ENCODE data around the gene AMOTL2.
A peak's percentile ranks its signal among the peaks of the same experiment; 100 is the strongest.

Gene AMOTL2

DNA sequence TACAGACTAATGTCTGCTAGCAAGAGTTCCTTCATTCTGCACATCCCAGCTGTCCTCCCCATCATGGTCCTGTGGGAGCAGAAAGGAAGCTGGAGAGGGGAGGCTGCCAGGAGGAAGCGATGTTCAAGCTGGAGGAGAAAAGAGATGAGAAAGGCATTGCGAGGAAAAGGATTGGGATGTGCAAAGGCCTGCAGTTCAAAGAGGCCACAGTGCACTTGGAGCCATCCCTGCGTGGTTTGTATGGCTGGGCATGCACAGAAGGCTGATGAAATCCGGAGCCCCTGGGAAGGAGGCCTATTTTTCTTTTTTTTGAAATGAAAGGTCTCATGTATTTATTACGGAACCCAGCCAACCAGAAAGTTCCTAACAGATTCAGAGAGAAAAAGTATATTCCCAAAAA, 22.8 kb downstream of the AMOTL2 start:
- no peak for DNase-seq

DNA sequence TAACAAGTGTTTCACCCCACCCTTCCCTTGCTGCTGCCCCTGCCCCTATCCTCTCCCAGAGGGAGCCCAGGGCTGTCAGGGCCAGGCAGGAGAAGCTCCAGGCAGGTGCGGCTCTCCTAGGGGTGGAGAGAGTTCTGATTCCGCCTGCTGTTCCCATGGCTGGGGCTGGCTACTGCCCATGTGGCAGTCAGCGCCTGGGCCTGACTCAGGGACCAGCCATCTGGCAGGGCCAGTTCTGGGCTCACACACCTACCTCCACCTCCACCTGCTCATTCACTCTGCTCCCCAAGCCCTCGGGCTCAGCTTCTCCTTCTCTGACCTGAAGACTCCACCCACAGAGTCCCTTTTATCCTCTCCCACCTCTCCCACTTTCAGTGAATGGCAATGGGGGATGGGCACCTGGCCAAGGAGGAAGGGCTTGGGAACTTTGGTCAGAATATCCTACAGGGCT, 23.4 kb downstream of the AMOTL2 start:
- DNase-seq = no peak

DNA sequence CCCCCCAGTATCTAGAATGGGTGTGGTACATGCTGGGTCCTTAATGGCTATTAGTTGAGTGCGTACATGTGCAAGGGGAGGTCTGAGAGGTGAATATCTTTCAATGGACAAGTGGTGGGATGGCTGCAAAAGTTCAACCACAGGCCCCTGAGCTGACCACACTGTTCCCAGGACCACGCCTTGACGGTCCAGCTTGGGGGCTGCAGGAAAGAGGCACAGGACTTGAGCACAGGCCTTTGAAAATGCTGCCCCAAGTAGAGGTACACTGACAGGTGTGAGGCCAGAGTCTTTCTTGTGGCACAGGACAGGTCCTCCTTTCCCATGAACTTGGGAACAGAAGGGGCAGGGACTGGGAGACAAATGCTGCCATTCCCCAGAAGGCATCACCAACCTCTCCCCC, 24.0 kb downstream of the AMOTL2 start:
- no peak for DNase-seq

DNA sequence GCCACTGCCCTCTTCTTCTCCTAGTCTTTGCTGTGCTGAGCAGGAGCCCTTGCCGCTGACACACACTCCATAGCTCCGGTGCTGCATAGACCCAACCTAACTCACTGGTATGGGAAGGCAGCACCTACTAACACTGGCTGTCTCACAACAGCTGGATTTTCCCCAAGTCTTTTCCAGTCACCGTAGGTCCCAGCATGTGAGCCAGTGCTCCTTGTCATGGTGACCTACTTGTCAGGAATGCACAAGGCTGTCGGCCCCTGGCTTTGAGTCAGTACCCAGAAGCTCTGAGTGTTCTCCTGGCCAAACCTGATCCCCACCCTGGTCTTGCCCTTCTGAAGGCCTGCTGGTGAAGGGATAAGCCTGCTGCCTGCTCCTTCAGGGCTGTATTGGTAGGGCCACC, 25.7 kb downstream of the AMOTL2 start:
- DNase-seq = no peak

GRCh38 chr3:134347551-134347950, 26.7 kb downstream of the AMOTL2 start:
- no peak for DNase-seq

- DNase-seq = no peak
These were observed 27.5 kb downstream of the AMOTL2 start for GRCh38 chr3:134346744-134347143.

DNA sequence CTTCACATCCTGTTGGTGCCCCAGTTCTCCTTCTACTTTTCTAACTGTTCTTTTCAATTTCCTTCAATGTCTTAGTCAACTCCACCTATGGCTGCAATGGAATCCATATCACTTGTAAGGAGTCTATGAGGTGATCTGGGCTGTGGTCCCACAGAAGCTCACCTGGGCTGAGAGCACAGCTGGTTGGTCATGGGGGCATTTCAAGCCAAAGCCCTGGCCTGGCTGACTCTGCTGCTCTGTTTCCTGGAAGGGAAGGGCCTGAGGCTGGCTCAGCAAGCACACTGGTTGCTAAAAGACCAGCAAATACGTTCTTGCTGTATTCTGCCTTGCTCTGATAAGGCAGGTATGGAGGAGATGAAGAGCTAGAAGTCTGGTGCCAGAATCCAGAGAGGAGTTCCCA, 29.0 kb downstream of the AMOTL2 start:
- no peak for DNase-seq

- DNase-seq = no peak
These were observed 29.7 kb downstream of the AMOTL2 start for GRCh38 chr3:134344560-134344959.

DNA sequence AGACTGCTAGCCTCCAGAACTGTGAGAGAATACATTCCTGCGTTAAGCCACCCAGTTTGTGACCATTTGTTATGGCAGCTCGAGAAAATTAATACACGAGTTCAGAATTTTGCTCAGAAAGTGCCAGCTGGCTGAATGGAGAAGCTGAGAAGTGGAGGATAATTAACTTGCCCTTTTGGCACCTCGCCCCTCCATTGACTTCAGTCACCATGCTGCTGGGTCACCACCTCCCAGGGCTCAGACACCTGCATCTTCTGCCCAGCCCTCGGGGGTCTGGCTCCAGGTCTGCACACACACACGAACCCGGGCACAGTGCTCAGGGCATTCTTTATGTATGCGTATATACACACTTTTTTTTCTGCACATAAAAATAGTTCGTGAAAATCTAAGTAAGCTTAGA, 32.0 kb downstream of the AMOTL2 start:
- no peak for DNase-seq

- DNase-seq = no peak
These were observed 32.9 kb downstream of the AMOTL2 start for GRCh38 chr3:134341389-134341788.

DNA sequence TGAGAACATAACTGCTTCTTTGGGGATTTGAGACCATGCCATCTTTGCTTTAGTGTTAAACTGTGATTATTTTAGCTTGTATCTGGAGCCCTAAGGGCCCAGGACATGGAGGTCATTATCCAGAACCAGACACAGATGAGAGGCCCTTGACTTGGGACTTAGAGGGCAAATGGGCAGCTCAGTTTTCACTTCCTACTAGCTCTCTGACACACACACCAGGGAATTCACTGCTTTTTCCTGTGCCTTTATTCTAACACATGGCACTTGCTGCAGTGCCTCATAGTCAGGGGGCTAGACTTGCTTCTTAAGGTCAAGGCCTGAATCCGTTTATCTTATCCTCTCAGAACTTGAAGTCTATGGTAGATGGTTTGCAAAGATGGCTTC, 33.3 kb downstream of the AMOTL2 start:
- DNase-seq = no peak

DNA sequence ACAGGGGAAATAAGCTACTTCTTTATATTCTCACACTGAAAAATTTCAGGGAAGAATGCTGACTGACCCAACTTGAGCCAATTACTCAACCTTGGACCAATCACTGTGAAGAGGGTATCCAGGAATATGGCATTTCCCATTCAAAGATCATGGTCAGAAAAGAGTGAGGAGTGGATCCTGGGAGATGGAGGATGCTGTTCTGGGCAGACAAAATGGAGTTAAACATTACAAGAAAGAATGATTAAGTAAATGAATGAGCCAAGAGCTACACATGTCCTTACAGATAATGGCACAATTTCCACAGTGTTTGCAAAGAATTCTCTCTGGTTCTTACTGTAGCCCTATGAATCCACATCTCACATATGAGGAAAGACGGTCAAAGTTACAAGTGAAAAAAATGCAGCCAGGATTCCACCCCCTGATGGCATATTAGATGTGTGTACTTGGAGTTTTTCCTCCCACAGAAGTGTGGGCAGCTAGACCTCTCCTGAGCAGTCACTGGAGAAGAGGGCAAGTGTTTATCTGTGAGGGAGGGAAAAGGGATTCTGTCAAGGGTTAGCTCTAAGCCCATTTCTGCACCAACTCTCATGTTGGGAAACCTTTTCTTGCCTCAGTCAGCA, 33.8 kb downstream of the AMOTL2 start:
- DNase-seq = no peak

DNA sequence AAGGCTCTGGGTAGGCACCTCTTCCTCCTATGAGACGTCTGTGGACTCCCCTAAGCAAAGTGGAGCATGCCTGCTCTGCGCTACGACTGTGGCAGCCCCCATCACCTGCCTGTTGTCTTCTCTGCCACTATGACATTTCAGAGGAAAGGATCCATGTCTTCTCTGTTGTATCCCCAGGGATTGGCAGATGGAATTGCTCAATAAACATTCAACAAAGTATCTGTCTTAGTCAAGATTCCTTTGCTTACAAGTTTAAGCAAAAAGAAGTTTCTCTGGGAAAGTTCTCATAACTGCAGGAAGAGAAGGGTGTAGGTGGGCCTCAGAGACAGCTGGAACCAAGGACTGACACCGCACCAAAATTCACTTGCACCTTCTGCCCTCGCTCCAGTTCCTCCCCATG, 34.3 kb downstream of the AMOTL2 start:
- DNase-seq = no peak

DNA sequence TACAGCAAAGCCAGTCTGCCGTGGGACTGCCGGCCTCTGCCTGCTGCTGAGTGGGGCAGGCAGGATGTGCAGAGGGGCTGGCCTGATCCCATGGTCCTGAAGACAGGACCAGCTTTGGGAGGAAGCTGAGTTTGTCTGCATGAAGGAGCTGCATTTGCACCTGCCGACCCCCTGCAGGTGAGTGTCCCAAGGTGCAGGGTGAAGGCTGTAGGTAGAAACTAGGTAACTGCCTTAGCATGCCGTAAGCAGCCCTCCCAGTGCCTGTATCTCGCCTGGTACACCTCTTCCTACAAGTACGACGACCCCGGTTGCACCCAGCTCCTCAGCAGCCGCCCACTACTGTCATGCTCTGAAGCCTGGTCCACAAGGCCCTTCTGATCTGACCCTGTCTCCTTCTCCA, 34.9 kb downstream of the AMOTL2 start:
- DNase-seq = no peak

GRCh38 chr3:134338516-134339261, 35.6 kb downstream of the AMOTL2 start:
- no peak for DNase-seq

- DNase-seq = no peak
These were observed 36.1 kb downstream of the AMOTL2 start for GRCh38 chr3:134338201-134338512.

DNA sequence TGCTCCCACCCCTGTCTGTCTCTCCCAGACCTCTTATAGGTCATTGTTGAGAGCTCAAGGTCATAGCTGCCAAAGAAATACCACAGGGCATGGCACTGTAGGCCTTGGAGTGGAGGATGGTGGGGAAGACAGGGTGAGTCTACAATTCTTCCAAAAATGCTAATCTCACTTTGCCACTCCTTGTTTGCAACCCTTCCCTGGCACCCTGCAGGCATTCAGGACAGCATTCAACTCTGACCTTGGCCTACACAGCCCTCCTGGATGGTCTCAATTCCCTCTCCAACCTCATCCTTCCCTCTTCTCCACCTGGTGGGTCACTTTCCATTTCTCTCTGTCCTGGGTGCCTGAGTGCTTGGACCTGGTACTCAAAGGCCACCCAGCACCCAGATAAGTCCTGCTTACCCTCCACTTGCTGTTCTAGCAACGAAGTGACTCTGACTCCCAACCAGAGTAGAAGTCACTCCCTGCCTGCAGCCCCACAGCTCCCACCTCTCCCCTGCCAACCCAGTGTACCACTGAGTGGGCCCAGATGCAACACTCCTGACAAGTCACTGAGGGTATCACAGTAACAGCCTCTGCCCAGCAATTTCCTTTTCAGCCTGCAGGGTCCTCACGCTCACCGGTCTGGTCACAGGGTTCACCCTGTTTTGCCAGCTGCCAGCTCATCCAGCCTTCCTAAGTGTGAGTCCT, 36.6 kb downstream of the AMOTL2 start:
- DNase-seq = no peak

DNA sequence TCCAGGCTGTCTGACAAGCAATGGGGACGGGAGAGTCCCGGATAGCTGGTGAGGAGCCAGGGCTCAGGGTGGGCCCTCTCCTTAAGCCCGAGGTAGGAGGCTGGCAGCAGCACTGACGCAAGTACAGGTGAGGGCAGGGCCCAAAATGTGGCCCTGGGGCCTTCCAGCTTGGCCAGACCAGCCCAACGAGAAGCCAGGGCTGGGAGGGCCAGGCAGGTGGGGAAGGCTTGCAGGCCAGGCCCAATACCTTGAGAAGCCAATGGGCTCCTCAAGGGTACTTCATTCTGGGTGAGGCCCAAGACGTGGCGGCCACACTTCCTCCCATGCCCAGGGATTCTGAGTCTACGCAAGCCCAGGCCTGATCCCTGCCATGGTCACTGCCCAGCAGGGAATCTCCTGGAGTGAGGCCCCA, 37.2 kb downstream of the AMOTL2 start:
- DNase-seq = no peak

- DNase-seq = peak; percentile 74
These were observed 37.7 kb downstream of the AMOTL2 start for GRCh38 chr3:134336587-134336986.

- no peak for DNase-seq
These were observed 39.4 kb downstream of the AMOTL2 start for GRCh38 chr3:134334901-134335280.

GRCh38 chr3:134334231-134334900, 39.9 kb downstream of the AMOTL2 start:
- DNase-seq = no peak

GRCh38 chr3:134333522-134334181, 40.6 kb downstream of the AMOTL2 start:
- peak; percentile 89 for DNase-seq

DNA sequence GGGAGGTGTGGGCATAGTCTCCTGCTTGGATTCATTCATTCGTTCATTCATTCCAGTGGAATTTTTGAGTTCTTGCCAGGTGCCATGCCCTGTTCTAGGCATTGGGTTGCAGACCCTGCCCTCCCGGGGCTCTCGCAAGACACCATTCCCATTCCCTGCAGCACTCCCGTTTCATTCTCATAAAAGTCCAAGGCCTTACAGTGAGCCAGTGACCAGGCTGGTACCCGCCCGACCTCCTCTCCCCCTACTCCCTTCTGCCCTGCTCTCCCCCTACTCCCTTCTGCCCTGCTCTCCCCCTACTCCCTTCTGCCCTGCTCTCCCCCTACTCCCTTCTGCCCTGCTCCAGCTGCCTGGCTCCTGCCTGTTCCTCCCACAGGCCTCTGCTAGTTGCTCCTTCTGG, 41.9 kb downstream of the AMOTL2 start:
- DNase-seq = no peak
